ENCODE measurements around the gene GINS1. TPM values are rescaled to one million over a fixed set of nuclear protein-coding genes. Genes with fewer than 3 reads are reported as not detected.

GINS1 gene
- polyA plus RNA-seq, 1 experiment, result 2.7 TPM

GRCh38 chr20:25484224-25484846 is 76.9 kb downstream of the GINS1 start:
- CTCF ChIA-PET, result no interaction called here

GRCh38 chr20:25484911-25485511 is 77.5 kb downstream of the GINS1 start:
- Histone ChIP-seq H3K4me3 (ENCODE audit: low read depth, low read length) (no peak overlapping the region), H3K27me3 (ENCODE audit: control insufficient read depth, insufficient read depth, low read length) (no peaks in the 10 kb centered on the region), H3K36me3 (ENCODE audit: control insufficient read depth, insufficient read depth, low read length) (peaks cover 18% of the 10 kb centered on the region)
- DNase-seq (ENCODE audit: low read depth), result no peak
- no peak for TF ChIP-seq CTCF (IDR thresholded peaks at IDR 0.05; ENCODE audit: insufficient read depth, low read depth, low read length)
- POLR2A ChIA-PET, result no interaction called here
- CTCF ChIA-PET, result no interaction called here

More at GRCh38 chr20:25484224-25484846, 76.9 kb downstream of the GINS1 start:
- peaks cover 18% of the 10 kb centered on the region for H3K36me3 ChIP-seq (ENCODE audit: control insufficient read depth, insufficient read depth, low read length)
- POLR2A ChIA-PET, result no interaction called here
- no peak for DNase-seq (ENCODE audit: low read depth)
- H3K4me3 ChIP-seq (ENCODE audit: low read depth, low read length), result no peak overlapping the region
- TF ChIP-seq CTCF (IDR thresholded peaks at IDR 0.05; ENCODE audit: insufficient read depth, low read depth, low read length), result no peak
- no peaks in the 10 kb centered on the region for H3K27me3 ChIP-seq (ENCODE audit: control insufficient read depth, insufficient read depth, low read length)

GRCh38 chr20:25485872-25486271 is 78.4 kb downstream of the GINS1 start:
- H3K36me3 ChIP-seq (ENCODE audit: control insufficient read depth, insufficient read depth, low read length), result peaks cover 18% of the 10 kb centered on the region
- no peak overlapping the region for H3K4me3 ChIP-seq (ENCODE audit: low read depth, low read length)
- CTCF ChIA-PET, result no interaction called here

GRCh38 chr20:25486377-25486776 is 78.9 kb downstream of the GINS1 start:
- POLR2A ChIA-PET, result no interaction called here
- Histone ChIP-seq H3K4me3 (ENCODE audit: low read depth, low read length) (no peak overlapping the region), H3K27me3 (ENCODE audit: control insufficient read depth, insufficient read depth, low read length) (no peaks in the 10 kb centered on the region), H3K36me3 (ENCODE audit: control insufficient read depth, insufficient read depth, low read length) (peaks cover 15% of the 10 kb centered on the region)
- no peak for DNase-seq (ENCODE audit: low read depth)
- TF ChIP-seq CTCF (IDR thresholded peaks at IDR 0.05; ENCODE audit: insufficient read depth, low read depth, low read length), result no peak
- CTCF ChIA-PET, result interaction anchor here (1.4 kb wide), 1 partner anchor 88 kb away, joined by 3 read pairs; no protein-coding TSS in a partner anchor

More at GRCh38 chr20:25485872-25486271, 78.4 kb downstream of the GINS1 start:
- POLR2A ChIA-PET, result no interaction called here
- no peak for DNase-seq (ENCODE audit: low read depth)
- no peak for TF ChIP-seq CTCF (IDR thresholded peaks at IDR 0.05; ENCODE audit: insufficient read depth, low read depth, low read length)
- no peaks in the 10 kb centered on the region for H3K27me3 ChIP-seq (ENCODE audit: control insufficient read depth, insufficient read depth, low read length)

- ChIA-PET POLR2A (no interaction called here), CTCF (interaction anchor here (1.1 to 1.4 kb wide), 3 partner anchors 17 to 87 kb away, joined by 3 to 5 read pairs (median 4); no protein-coding TSS in a partner anchor)
- Histone ChIP-seq H3K4me3 (ENCODE audit: low read depth, low read length) (no peak overlapping the region), H3K36me3 (ENCODE audit: control insufficient read depth, insufficient read depth, low read length) (peaks cover 12% of the 10 kb centered on the region), H3K27me3 (ENCODE audit: control insufficient read depth, insufficient read depth, low read length) (no peaks in the 10 kb centered on the region)
- DNase-seq (ENCODE audit: low read depth), result no peak
- TF ChIP-seq CTCF (IDR thresholded peaks at IDR 0.05; ENCODE audit: insufficient read depth, low read depth, low read length), result no peak
Measured at GRCh38 chr20:25487306-25487705, 79.8 kb downstream of the GINS1 start.
